H9 (cell line): ENCODE measurements around the gene AGMAT. TPM values are rescaled to one million over a fixed set of nuclear protein-coding genes. Genes with fewer than 3 reads are reported as not detected.

Source experiments
- DNase-seq: peaks from one replicate; pipeline ENCODE4 v3.0.0-alpha.2; 2017
- H2AFZ ChIP-seq: one replicate; pipeline ENCODE4 v1.6.1; 2013; ENCODE audit warnings: mild to moderate bottlenecking, low read length, control low read depth, moderate library complexity
- H2AK5ac ChIP-seq: 2 replicates; pipeline ENCODE4 v1.6.1; 2013; ENCODE audit warnings: low read length, control low read depth, mixed read lengths; ENCODE audit not compliant: insufficient read length
- H2BK120ac ChIP-seq: one replicate; pipeline ENCODE4 v1.6.1; 2013; ENCODE audit warnings: low read depth, mild to moderate bottlenecking, low read length, control low read depth, inconsistent platforms; ENCODE audit not compliant: poor library complexity, severe bottlenecking
- H2BK12ac ChIP-seq: 2 replicates; pipeline ENCODE4 v1.6.1; 2013; ENCODE audit warnings: low read length, control low read depth, mixed read lengths, low read depth; ENCODE audit not compliant: insufficient read length
- H2BK15ac ChIP-seq: 2 replicates; pipeline ENCODE4 v1.6.1; 2013; ENCODE audit warnings: low read depth, low read length, control low read depth
- H2BK20ac ChIP-seq: one replicate; pipeline ENCODE4 v1.6.1; 2013; ENCODE audit warnings: low read depth, mild to moderate bottlenecking, low read length, control low read depth, inconsistent platforms; ENCODE audit not compliant: poor library complexity, severe bottlenecking
- H2BK5ac ChIP-seq: 2 replicates; pipeline ENCODE4 v1.6.1; 2013; ENCODE audit warnings: low read length, control low read depth, mixed read lengths; ENCODE audit not compliant: insufficient read length
- H3K14ac ChIP-seq: 2 replicates; pipeline ENCODE4 v1.6.1; 2013; ENCODE audit warnings: low read length, control low read depth; ENCODE audit not compliant: insufficient read depth
- H3K18ac ChIP-seq: 2 replicates; pipeline ENCODE4 v1.6.1; 2013; ENCODE audit warnings: low read depth, mild to moderate bottlenecking, mixed read lengths, low read length, control low read depth; ENCODE audit not compliant: insufficient read length
- H3K23ac ChIP-seq: 2 replicates; pipeline ENCODE4 v1.6.1; 2013; ENCODE audit warnings: low read length, control low read depth, mixed read lengths, low read depth; ENCODE audit not compliant: insufficient read length
- H3K23me2 ChIP-seq: 2 replicates; pipeline ENCODE4 v1.6.1; 2013; ENCODE audit warnings: low read depth, mild to moderate bottlenecking, mixed read lengths, low read length, control low read depth; ENCODE audit not compliant: insufficient read length, poor library complexity, severe bottlenecking
- H3K27ac ChIP-seq: 2 replicates; pipeline ENCODE4 v1.5.1; 2013; ENCODE audit warnings: low read length, control low read depth, mixed read lengths, low read depth; ENCODE audit not compliant: insufficient read length
- H3K27me3 ChIP-seq: 2 replicates; pipeline ENCODE4 v1.6.1; 2013; ENCODE audit warnings: low read length, control low read depth, inconsistent platforms; ENCODE audit not compliant: insufficient read depth
- H3K4ac ChIP-seq: 2 replicates; pipeline ENCODE4 v1.6.1; 2013; ENCODE audit warnings: low read depth, mild to moderate bottlenecking, control low read depth, inconsistent platforms, low read length, moderate library complexity
- H3K4me1 ChIP-seq: 2 replicates; pipeline ENCODE4 v1.6.1; 2013; ENCODE audit warnings: low read length, control low read depth, inconsistent platforms; ENCODE audit not compliant: insufficient read depth
- H3K4me2 ChIP-seq: 2 replicates; pipeline ENCODE4 v1.6.1; 2013; ENCODE audit warnings: low read length, control low read depth, mixed read lengths; ENCODE audit not compliant: insufficient read length, insufficient read depth
- H3K56ac ChIP-seq: 2 replicates; pipeline ENCODE4 v1.6.1; 2013; ENCODE audit warnings: low read depth, mild to moderate bottlenecking, mixed read lengths, low read length, control low read depth; ENCODE audit not compliant: insufficient read length
- H3K79me1 ChIP-seq: 2 replicates; pipeline ENCODE4 v1.6.1; 2013; ENCODE audit warnings: low read depth, mild to moderate bottlenecking, moderate library complexity, low read length, control low read depth, inconsistent platforms; ENCODE audit not compliant: insufficient read depth, poor library complexity, severe bottlenecking
- H3K79me2 ChIP-seq: 2 replicates; pipeline ENCODE4 v1.6.1; 2013; ENCODE audit warnings: low read length, control low read depth, inconsistent platforms; ENCODE audit not compliant: insufficient read depth
- H3K9ac ChIP-seq: 2 replicates; pipeline ENCODE4 v1.6.1; 2013; ENCODE audit warnings: low read length, control low read depth, mixed read lengths; ENCODE audit not compliant: insufficient read length; ENCODE audit errors: extremely low read depth
- H3K9me3 ChIP-seq: one replicate; pipeline ENCODE4 v1.6.1; 2013; ENCODE audit warnings: low read depth, low read length, inconsistent platforms; ENCODE audit not compliant: control insufficient read depth
- H3T11ph ChIP-seq: one replicate; pipeline ENCODE4 v1.6.1; 2013; ENCODE audit warnings: mild to moderate bottlenecking, low read length, control low read depth, inconsistent platforms
- H4K20me1 ChIP-seq: one replicate; pipeline ENCODE4 v1.6.1; 2013; ENCODE audit not compliant: control insufficient read depth, insufficient read length, insufficient read depth
- H4K5ac ChIP-seq: 2 replicates; pipeline ENCODE4 v1.6.1; 2013; ENCODE audit warnings: low read depth, mild to moderate bottlenecking, mixed read lengths, low read length, control low read depth; ENCODE audit not compliant: insufficient read length
- H4K8ac ChIP-seq: replicated peaks from 2 replicates; pipeline ENCODE4 v1.6.1; 2013; ENCODE audit warnings: low read length, control low read depth, mixed read lengths, low read depth; ENCODE audit not compliant: insufficient read length
- H4K91ac ChIP-seq: 2 replicates; pipeline ENCODE4 v1.6.1; 2013; ENCODE audit warnings: low read depth, mild to moderate bottlenecking, moderate library complexity, mixed read lengths, low read length, control low read depth; ENCODE audit not compliant: insufficient read length
- H3K27ac Mint-ChIP-seq, 3 experiments: 2 replicates in 2 of 3; 3 replicates in 1 of 3; pipeline ENCODE4 v1.8.0; 2020 to 2021; ENCODE audit warnings: mixed read lengths in 3 of 3, mild to moderate bottlenecking in 1 of 3, moderate library complexity in 1 of 3
- H3K27me3 Mint-ChIP-seq: 2 replicates; pipeline ENCODE4 v1.8.0; 2021; ENCODE audit warnings: low read depth, mild to moderate bottlenecking, moderate library complexity, mixed read lengths
- H3K36me3 Mint-ChIP-seq, 3 experiments: 2 replicates in 2 of 3; 3 replicates in 1 of 3; pipeline ENCODE4 v1.8.0; 2020 to 2021; ENCODE audit warnings: low read depth in 3 of 3, mixed read lengths in 3 of 3; ENCODE audit not compliant: insufficient read depth in 1 of 3
- H3K4me1 Mint-ChIP-seq, 2 experiments: 2 replicates each; pipeline ENCODE4 v1.8.0; 2020; ENCODE audit warnings: mixed read lengths in 2 of 2
- H3K4me3 Mint-ChIP-seq, 2 experiments: 2 replicates in 1 of 2; 3 replicates in 1 of 2; pipeline ENCODE4 v1.8.0; 2020 to 2021; ENCODE audit warnings: mild to moderate bottlenecking in 2 of 2, mixed read lengths in 2 of 2, moderate library complexity in 1 of 2
- H3K9me3 Mint-ChIP-seq, 2 experiments: 2 replicates in 1 of 2; 3 replicates in 1 of 2; pipeline ENCODE4 v1.8.0; 2020; ENCODE audit warnings: mild to moderate bottlenecking in 2 of 2, mixed read lengths in 2 of 2, moderate library complexity in 1 of 2
- WGBS: extraction: QIAGEN DNeasy Blood & Tissue Kit; methylation state at CpG from one replicate; pipeline ENCODE4 v1.1.7; 2013; ENCODE audit warnings: missing lambda C conversion rate, low lambda C conversion rate, mixed read lengths; ENCODE audit not compliant: insufficient read length; ENCODE audit errors: extremely low coverage; 5-methylcytosine and 5-hydroxymethylcytosine counted together
- total RNA-seq: library from RNA; stranded (reverse); gene quantifications from 2 replicates; pipeline ENCODE4 v1.2.1, GENCODE V29; 2021
- TF ChIP-seq, protein P1 (sequence below): fragments of 200-600 bp; sonication (generic); conservative IDR thresholded peaks from 3 replicates; pipeline ENCODE4 v1.8.0; 2021; ENCODE audit warnings: antibody characterized with exemption, mild to moderate bottlenecking

The AGMAT gene
- total RNA-seq, 1 experiment from 2014 or later: 4.0 TPM

- no CpG with 5 or more reads among the region's 8 CpGs for WGBS
- no peak overlapping the region for H3T11ph ChIP-seq
- no peak overlapping the region for H2BK120ac ChIP-seq
- peaks cover 4% of the 10 kb centered on the region for H3K4me1 ChIP-seq
- peaks cover 19 to 25% of the 10 kb centered on the region in 2 experiments for H3K4me1 Mint-ChIP-seq
- no peak overlapping the region for H2BK5ac ChIP-seq
- peak overlapping the region; percentile 13 for H3K18ac ChIP-seq
- H4K5ac ChIP-seq: no peak overlapping the region
- H3K27ac Mint-ChIP-seq: peak overlapping the region; percentile 74 to 82 (median 80); a peak in 6 of 7 replicates
- H3K4me3 Mint-ChIP-seq: peak overlapping the region; percentile 88 to 98
- no peak overlapping the region for H2BK20ac ChIP-seq
- H4K91ac ChIP-seq: no peak overlapping the region
- peaks cover 0 to 3% (median 2%) of the 10 kb centered on the region in 3 experiments; a peak in 4 of 7 replicates for H3K36me3 Mint-ChIP-seq
- H2AFZ ChIP-seq: no peak overlapping the region
- H3K9me3 Mint-ChIP-seq: no peaks in the 10 kb centered on the region
- no peak overlapping the region for H3K23ac ChIP-seq
- H3K4me2 ChIP-seq: peak overlapping the region; percentile 83
- H3K79me2 ChIP-seq: peaks cover 36% of the 10 kb centered on the region; the same call in 1 of the 2 replicates
- H3K9me3 ChIP-seq: no peaks in the 10 kb centered on the region
- no peak overlapping the region for H3K56ac ChIP-seq
- H4K8ac ChIP-seq: no peak overlapping the region
- DNase-seq: no peak
- peak overlapping the region; percentile 74 for H3K9ac ChIP-seq
- H2BK12ac ChIP-seq: no peak overlapping the region
- H3K4ac ChIP-seq: no peak overlapping the region
- H3K27ac ChIP-seq: no peak overlapping the region
- no peak overlapping the region for H2BK15ac ChIP-seq
- TF ChIP-seq, protein P1, sequence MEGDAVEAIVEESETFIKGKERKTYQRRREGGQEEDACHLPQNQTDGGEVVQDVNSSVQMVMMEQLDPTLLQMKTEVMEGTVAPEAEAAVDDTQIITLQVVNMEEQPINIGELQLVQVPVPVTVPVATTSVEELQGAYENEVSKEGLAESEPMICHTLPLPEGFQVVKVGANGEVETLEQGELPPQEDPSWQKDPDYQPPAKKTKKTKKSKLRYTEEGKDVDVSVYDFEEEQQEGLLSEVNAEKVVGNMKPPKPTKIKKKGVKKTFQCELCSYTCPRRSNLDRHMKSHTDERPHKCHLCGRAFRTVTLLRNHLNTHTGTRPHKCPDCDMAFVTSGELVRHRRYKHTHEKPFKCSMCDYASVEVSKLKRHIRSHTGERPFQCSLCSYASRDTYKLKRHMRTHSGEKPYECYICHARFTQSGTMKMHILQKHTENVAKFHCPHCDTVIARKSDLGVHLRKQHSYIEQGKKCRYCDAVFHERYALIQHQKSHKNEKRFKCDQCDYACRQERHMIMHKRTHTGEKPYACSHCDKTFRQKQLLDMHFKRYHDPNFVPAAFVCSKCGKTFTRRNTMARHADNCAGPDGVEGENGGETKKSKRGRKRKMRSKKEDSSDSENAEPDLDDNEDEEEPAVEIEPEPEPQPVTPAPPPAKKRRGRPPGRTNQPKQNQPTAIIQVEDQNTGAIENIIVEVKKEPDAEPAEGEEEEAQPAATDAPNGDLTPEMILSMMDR: no peak
- H3K14ac ChIP-seq: peak overlapping the region; percentile 86
- no peak overlapping the region for H2AK5ac ChIP-seq
- H3K79me1 ChIP-seq: no peaks in the 10 kb centered on the region
- no peaks in the 10 kb centered on the region for H3K27me3 Mint-ChIP-seq
- H3K27me3 ChIP-seq: no peaks in the 10 kb centered on the region
- H4K20me1 ChIP-seq: no peaks in the 10 kb centered on the region
- H3K23me2 ChIP-seq: peaks cover 6% of the 10 kb centered on the region
Measured at GRCh38 chr1:15618077-15618654, 33.3 kb upstream of the AGMAT start.
